NT2/D1 (cell line): ENCODE results near the gene POLR1A.

Source experiments
- YY1 ChIP-seq: IDR thresholded peaks from 2 replicates; pipeline ENCODE4 v1.6.1; 2011; ENCODE audit not compliant: insufficient read length, insufficient read depth
- ZNF274 ChIP-seq: IDR thresholded peaks from 2 replicates; pipeline ENCODE4 v1.6.1; 2011; ENCODE audit warnings: mild to moderate bottlenecking, low read depth, low read length

- TF ChIP-seq YY1 (no peak), ZNF274 (no peak)
Measured at GRCh38 chr2:86054535-86055082, 51.1 kb downstream of the POLR1A start.
